Gastrocnemius medialis (tissue), 4 donors: ENCODE measurements around the gene CDKAL1. TPM values are rescaled to one million over a fixed set of nuclear protein-coding genes. Genes with fewer than 3 reads are reported as not detected.

Experiments
- ATAC-seq, 2 donors: fragments of 150-250 bp; one replicate each; pipeline ENCODE4 v1.9.1; 2016
- DNase-seq, 2 donors: peaks; one replicate each; pipeline ENCODE4 v3.0.0-alpha.2; 2019
- H3K27ac ChIP-seq, 4 donors: fragments of 200-600 bp; sonication (generic); 1 replicate in 1 of 4; 2 replicates in 3 of 4; pipeline ENCODE4 v1.5.1; 2016 to 2018; ENCODE audit warnings: mild to moderate bottlenecking in 2 of 4, moderate library complexity in 1 of 4
- H3K27me3 ChIP-seq, 3 donors: fragments of 200-600 bp; sonication (generic) in 2 of 3; 1 replicate in 1 of 3; 2 replicates in 2 of 3; pipeline versions ENCODE4 v1.5.1 to v1.6.0; 2016 to 2019; ENCODE audit warnings: mild to moderate bottlenecking in 1 of 3, moderate library complexity in 1 of 3
- H3K36me3 ChIP-seq, 2 donors: fragments of 200-600 bp; sonication (generic) in 1 of 2; one replicate each; pipeline ENCODE4 v1.5.1; 2017 to 2018
- H3K4me1 ChIP-seq, 2 donors: fragments of 200-600 bp; sonication (generic) in 1 of 2; one replicate each; pipeline ENCODE4 v1.5.1; 2016 to 2017; ENCODE audit warnings: mild to moderate bottlenecking in 2 of 2
- H3K4me3 ChIP-seq, 4 donors: fragments of 200-600 bp; sonication (generic) in 3 of 4; 1 replicate in 1 of 4; 2 replicates in 3 of 4; pipeline ENCODE4 v1.5.1; 2016 to 2019; ENCODE audit warnings: mild to moderate bottlenecking in 2 of 4
- H3K9me3 ChIP-seq, 3 donors: fragments of 200-600 bp; sonication (generic) in 2 of 3; 1 replicate in 1 of 3; 2 replicates in 2 of 3; pipeline ENCODE4 v1.5.1; 2016 to 2019
- CTCF ChIP-seq, 5 experiments: fragments of 450-650 bp in 3 of 5; fragments of 200-600 bp in 2 of 5; sonication (generic) in 2 of 5; IDR thresholded peaks in 4 of 5; conservative IDR thresholded peaks in 1 of 5; 1 replicate in 4 of 5; 2 replicates in 1 of 5; pipeline ENCODE4 v1.5.1; 2016 to 2019; ENCODE audit warnings: antibody characterized with exemption in 5 of 5, mild to moderate bottlenecking in 3 of 5, moderate library complexity in 3 of 5
- POLR2A ChIP-seq, 2 donors: fragments of 450-650 bp; IDR thresholded peaks; one replicate each; pipeline ENCODE4 v1.6.1; 2017; ENCODE audit warnings: antibody characterized with exemption in 2 of 2, mild to moderate bottlenecking in 2 of 2, moderate library complexity in 2 of 2
- in situ Hi-C, 4 donors: fragments of 200-750 bp; cut with MboI; loops; one replicate each; pipeline versions ENCODE4 v1.15.0 to v1.8.0; 2017; ENCODE audit warnings: low sequenced_read_pairs in 4 of 4
- intact Hi-C: fragments of 100-400 bp; cut with DNase I; formaldehyde crosslinking; loops from one replicate; pipeline ENCODE4 v1.15.1; 2023; ENCODE audit warnings: low total_unique reads
- total RNA-seq, 4 donors: library from RNA; depleted of rRNA; stranded (reverse); fragments of >200 nt; gene quantifications; one replicate each; pipeline versions ENCODE4 v1.1.0 to v1.2.3, GENCODE V29; 2016

Gene CDKAL1
- total RNA-seq, 4 donors from 2014 or later, result 9.6 to 17.0 (median 11.4) TPM

- in situ Hi-C loops, result no loop called here
- no peak overlapping the region for H3K27ac ChIP-seq
- H3K36me3 ChIP-seq, result peaks cover 0 to 38% of the 10 kb centered on the region in 2 donors
- no peak overlapping the region for H3K4me3 ChIP-seq
- DNase-seq (no peak), ATAC-seq (no peak)
- no peaks in the 10 kb centered on the region for H3K27me3 ChIP-seq
- no peaks in the 10 kb centered on the region for H3K9me3 ChIP-seq
- no peak for TF ChIP-seq POLR2A (IDR thresholded peaks at IDR 0.05)
- no peak for TF ChIP-seq CTCF (IDR thresholded peaks at IDR 0.05 in 4 of 5, conservative IDR thresholded peaks at IDR 0.05 in 1 of 5)
- intact Hi-C loops, result no loop called here
- H3K4me1 ChIP-seq, result no peaks in the 10 kb centered on the region
These were observed 42.2 kb upstream of the CDKAL1 start for GRCh38 chr6:20492099-20492498.

- H3K27ac ChIP-seq, result no peak overlapping the region
- in situ Hi-C loops, result no loop called here
- no peak for ATAC-seq
These were observed 36.8 kb upstream of the CDKAL1 start for GRCh38 chr6:20497216-20498040.

GRCh38 chr6:20498041-20498385 lies 36.2 kb upstream of the CDKAL1 start:
- DNase-seq (no peak), ATAC-seq (no peak)
- no peaks in the 10 kb centered on the region for H3K27me3 ChIP-seq
- intact Hi-C loops (no loop called here), in situ Hi-C loops (no loop called here)
- TF ChIP-seq CTCF (IDR thresholded peaks at IDR 0.05 in 4 of 5, conservative IDR thresholded peaks at IDR 0.05 in 1 of 5) (no peak), POLR2A (IDR thresholded peaks at IDR 0.05) (no peak)
- no peak overlapping the region for H3K27ac ChIP-seq
- no peaks in the 10 kb centered on the region for H3K9me3 ChIP-seq
- H3K36me3 ChIP-seq, result no peaks in the 10 kb centered on the region
- H3K4me1 ChIP-seq, result no peaks in the 10 kb centered on the region
- H3K4me3 ChIP-seq, result no peak overlapping the region

More at GRCh38 chr6:20497216-20498040, 36.8 kb upstream of the CDKAL1 start:
- TF ChIP-seq CTCF (IDR thresholded peaks at IDR 0.05 in 4 of 5, conservative IDR thresholded peaks at IDR 0.05 in 1 of 5), result no peak
- no peak for TF ChIP-seq POLR2A (IDR thresholded peaks at IDR 0.05)
- no peak overlapping the region for H3K4me3 ChIP-seq
- intact Hi-C loops, result no loop called here
- H3K9me3 ChIP-seq, result no peaks in the 10 kb centered on the region
- no peaks in the 10 kb centered on the region for H3K36me3 ChIP-seq
- DNase-seq, result no peak
- H3K4me1 ChIP-seq, result no peaks in the 10 kb centered on the region
- no peaks in the 10 kb centered on the region for H3K27me3 ChIP-seq

GRCh38 chr6:20509212-20509611 lies 25.0 kb upstream of the CDKAL1 start:
- Histone ChIP-seq H3K27ac (no peak overlapping the region), H3K9me3 (no peaks in the 10 kb centered on the region), H3K27me3 (no peaks in the 10 kb centered on the region), H3K36me3 (no peaks in the 10 kb centered on the region), H3K4me3 (no peak overlapping the region), H3K4me1 (no peaks in the 10 kb centered on the region)
- in situ Hi-C loops, result no loop called here
- no peak for TF ChIP-seq CTCF (IDR thresholded peaks at IDR 0.05 in 4 of 5, conservative IDR thresholded peaks at IDR 0.05 in 1 of 5)
- TF ChIP-seq POLR2A (IDR thresholded peaks at IDR 0.05), result no peak
- intact Hi-C loops, result no loop called here
- DNase-seq (no peak), ATAC-seq (no peak)
